IMR-90 (cell line): Measurements from ENCODE around the gene CRYBG2. TPM values are rescaled to one million over a fixed set of nuclear protein-coding genes. Genes with fewer than 3 reads are reported as not detected.

ENCODE experiments used
- ATAC-seq: fragments of 200-7000 bp; cut with Tn5 transposase; 2 replicates; pipeline ENCODE4 v1.9.1; 2020; ENCODE audit warnings: low read depth, mild to moderate bottlenecking, moderate library complexity
- BruUV-seq: library from RNA; stranded (reverse); fragments of 400-500 nt; replicated peaks from 2 replicates; lab custom pipeline; 2021; lab: Mats Ljungman, UMichigan
- CTCF ChIA-PET: fragments of 300-600 bp; formaldehyde crosslinking; extraction: SDS; loops from one replicate; lab custom pipeline; 2021; ENCODE audit warnings: antibody characterized with exemption; lab: Yijun Ruan, JAX
- POLR2A ChIA-PET: fragments of 300-600 bp; sonication (Branson Sonifier 250); formaldehyde crosslinking; loops from one replicate; lab custom pipeline; 2022; ENCODE audit warnings: antibody characterized with exemption; ENCODE audit not compliant: unreplicated experiment; lab: Charles Lee
- DNase-seq: peaks from one replicate; pipeline ENCODE4 v3.0.0; 2013
- H2AFZ ChIP-seq: replicated peaks from 2 replicates; pipeline ENCODE3; 2013; ENCODE audit warnings: low read length, mild to moderate bottlenecking; ENCODE audit not compliant: poor library complexity
- H2AK5ac ChIP-seq: 2 replicates; pipeline ENCODE4 v1.6.1; 2013; ENCODE audit warnings: low read depth, low read length, inconsistent platforms
- H2AK9ac ChIP-seq: replicated peaks from 2 replicates; pipeline ENCODE3; 2013; ENCODE audit warnings: mild to moderate bottlenecking, low read depth, low read length, moderate library complexity; ENCODE audit not compliant: poor library complexity
- H2BK120ac ChIP-seq: 2 replicates; pipeline ENCODE4 v1.6.1; 2013; ENCODE audit warnings: low read depth, low read length, inconsistent platforms
- H2BK15ac ChIP-seq: 3 replicates; pipeline ENCODE4 v1.6.1; 2013; ENCODE audit warnings: low read depth, low read length, inconsistent platforms
- H2BK20ac ChIP-seq: 2 replicates; pipeline ENCODE4 v1.6.1; 2013; ENCODE audit warnings: low read depth, mild to moderate bottlenecking, inconsistent platforms, low read length, moderate library complexity
- H2BK5ac ChIP-seq: 2 replicates; pipeline ENCODE4 v1.6.1; 2013; ENCODE audit warnings: mild to moderate bottlenecking, low read depth, low read length, inconsistent platforms; ENCODE audit not compliant: poor library complexity, severe bottlenecking
- H3K14ac ChIP-seq: replicated peaks from 2 replicates; pipeline ENCODE4 v1.6.1; 2013; ENCODE audit warnings: low read depth, low read length, inconsistent platforms
- H3K18ac ChIP-seq: 2 replicates; pipeline ENCODE4 v1.6.1; 2013; ENCODE audit warnings: low read depth, low read length, control low read depth
- H3K23ac ChIP-seq: 2 replicates; pipeline ENCODE4 v1.6.1; 2013; ENCODE audit warnings: low read depth, low read length, inconsistent platforms
- H3K27ac ChIP-seq: 2 replicates; pipeline ENCODE4 v1.5.1; 2013; ENCODE audit warnings: mild to moderate bottlenecking, control low read depth, low read length; ENCODE audit not compliant: insufficient read depth
- H3K27me3 ChIP-seq: 2 replicates; pipeline ENCODE4 v1.6.1; 2013; ENCODE audit warnings: low read length; ENCODE audit not compliant: control insufficient read depth, insufficient read depth
- H3K36me3 ChIP-seq: 2 replicates; pipeline ENCODE4 v1.6.1; 2013; ENCODE audit warnings: low read length, mixed read lengths; ENCODE audit not compliant: control insufficient read depth, insufficient read depth
- H3K4ac ChIP-seq: 2 replicates; pipeline ENCODE4 v1.6.1; 2013; ENCODE audit warnings: low read depth, low read length, inconsistent platforms
- H3K4me1 ChIP-seq: 2 replicates; pipeline ENCODE4 v1.6.1; 2013; ENCODE audit warnings: low read length, mixed read lengths; ENCODE audit not compliant: control insufficient read depth, insufficient read depth
- H3K4me2 ChIP-seq: 2 replicates; pipeline ENCODE4 v1.6.1; 2013; ENCODE audit warnings: low read depth, mild to moderate bottlenecking, control low read depth, low read length, moderate library complexity
- H3K4me3 ChIP-seq: 2 replicates; pipeline ENCODE4 v1.5.1; 2013; ENCODE audit warnings: low read depth, mild to moderate bottlenecking, control low read depth, low read length, moderate library complexity; ENCODE audit not compliant: insufficient read depth
- H3K56ac ChIP-seq: 2 replicates; pipeline ENCODE4 v1.6.1; 2013; ENCODE audit warnings: low read length, inconsistent platforms; ENCODE audit not compliant: insufficient read depth; ENCODE audit errors: extremely low read depth
- H3K79me1 ChIP-seq, 2 experiments: 2 replicates each; pipeline ENCODE4 v1.6.1; 2013; ENCODE audit warnings: low read length in 2 of 2, inconsistent platforms in 1 of 2, low read depth in 1 of 2
- H3K9ac ChIP-seq: 2 replicates; pipeline ENCODE4 v1.6.1; 2013; ENCODE audit warnings: low read depth, low read length, control low read depth
- H3K9me1 ChIP-seq: 2 replicates; pipeline ENCODE4 v1.6.1; 2013; ENCODE audit warnings: low read length, inconsistent platforms; ENCODE audit not compliant: insufficient read depth
- H3K9me3 ChIP-seq: 2 replicates; pipeline ENCODE4 v1.6.1; 2013; ENCODE audit warnings: low read length; ENCODE audit not compliant: control insufficient read depth, insufficient read depth
- H4K20me1 ChIP-seq: 2 replicates; pipeline ENCODE4 v1.6.1; 2013; ENCODE audit warnings: low read length, inconsistent platforms; ENCODE audit not compliant: insufficient read depth
- H4K5ac ChIP-seq: 2 replicates; pipeline ENCODE4 v1.6.1; 2013; ENCODE audit warnings: mild to moderate bottlenecking, low read depth, low read length, control low read depth
- H4K8ac ChIP-seq, 2 experiments: 2 replicates each; pipeline ENCODE4 v1.6.1; 2013; ENCODE audit warnings: low read depth in 2 of 2, low read length in 2 of 2, control low read depth in 1 of 2, inconsistent platforms in 1 of 2
- H4K91ac ChIP-seq: 2 replicates; pipeline ENCODE4 v1.6.1; 2013; ENCODE audit warnings: low read depth, low read length, inconsistent platforms; ENCODE audit not compliant: insufficient read depth
- BHLHE40 ChIP-seq: fragments of 150-350 bp; IDR thresholded peaks from 2 replicates; pipeline ENCODE4 v1.6.1; 2016; ENCODE audit warnings: mild to moderate bottlenecking, low read depth, low read length
- CEBPB ChIP-seq: IDR thresholded peaks from 2 replicates; pipeline ENCODE4 v1.6.1; 2012; ENCODE audit warnings: low read depth, low read length, improper control_type of control experiment
- CHD1 ChIP-seq: IDR thresholded peaks from 2 replicates; pipeline ENCODE4 v1.6.1; 2012; ENCODE audit warnings: low read depth, low read length, improper control_type of control experiment
- FOS ChIP-seq: fragments of 150-350 bp; IDR thresholded peaks from 2 replicates; pipeline ENCODE4 v1.6.1; 2016; ENCODE audit warnings: low read depth, low read length
- MAFK ChIP-seq: IDR thresholded peaks from 2 replicates; pipeline ENCODE4 v1.6.1; 2012; ENCODE audit warnings: low read depth, low read length, improper control_type of control experiment
- MAZ ChIP-seq: IDR thresholded peaks from 2 replicates; pipeline ENCODE4 v1.6.1; 2012; ENCODE audit warnings: low read depth, mild to moderate bottlenecking, low read length, improper control_type of control experiment, moderate library complexity, borderline replicate concordance
- MXI1 ChIP-seq: IDR thresholded peaks from 2 replicates; pipeline ENCODE4 v1.6.1; 2012; ENCODE audit warnings: low read depth, mild to moderate bottlenecking, low read length, moderate library complexity, borderline replicate concordance
- NFE2L2 ChIP-seq: fragments of 150-350 bp; IDR thresholded peaks from 2 replicates; pipeline ENCODE4 v1.6.1; 2016; ENCODE audit warnings: low read depth, mild to moderate bottlenecking, low read length
- POLR2A ChIP-seq: IDR thresholded peaks from 2 replicates; pipeline ENCODE4 v1.6.1; 2012; ENCODE audit warnings: mild to moderate bottlenecking, low read depth, low read length
- RAD21 ChIP-seq: IDR thresholded peaks from 2 replicates; pipeline ENCODE4 v1.6.1; 2012; ENCODE audit warnings: low read length, improper control_type of control experiment
- RCOR1 ChIP-seq: IDR thresholded peaks from 2 replicates; pipeline ENCODE4 v1.6.1; 2012; ENCODE audit warnings: mild to moderate bottlenecking, low read length, improper control_type of control experiment; ENCODE audit not compliant: insufficient replicate concordance
- RFX5 ChIP-seq: IDR thresholded peaks from 2 replicates; pipeline ENCODE4 v1.8.0; 2012; ENCODE audit warnings: low read depth, mild to moderate bottlenecking, low read length, moderate library complexity
- SMC3 ChIP-seq: fragments of 150-350 bp; IDR thresholded peaks from 2 replicates; pipeline ENCODE4 v1.6.1; 2016; ENCODE audit warnings: low read depth, mild to moderate bottlenecking, antibody characterized with exemption, low read length, moderate library complexity
- WGBS, 2 experiments: methylation state at CpG; one replicate each; pipeline versions ENCODE4 v1.1.5 to v1.1.7; 2013; ENCODE audit warnings: missing lambda C conversion rate in 2 of 2; ENCODE audit not compliant: insufficient read length in 1 of 2; ENCODE audit errors: extremely low coverage in 2 of 2; 5-methylcytosine and 5-hydroxymethylcytosine counted together
- dilution Hi-C: fragments of 300-500 bp; cut with HindIII; formaldehyde crosslinking; loops from one replicate; pipeline ENCODE4 v1.14.3; 2018; ENCODE audit warnings: low sequenced_read_pairs; ENCODE audit not compliant: unreplicated experiment
- in situ Hi-C: fragments of 300-500 bp; cut with MboI; formaldehyde crosslinking; loops from 3 replicates; pipeline ENCODE4 v1.14.3; 2019; ENCODE audit warnings: low sequenced_read_pairs, inconsistent platforms, mixed read lengths
- intact Hi-C: fragments of 100-400 bp; cut with micrococcal nuclease; formaldehyde crosslinking; loops from 2 replicates; pipeline ENCODE4 v1.10.0; 2022
- polyA plus RNA-seq, 3 experiments: library from polyadenylated mRNA; depleted of rRNA; stranded (reverse); fragments of >200 nt; gene quantifications; 2 replicates each; pipeline ENCODE4 v1.2.3, GENCODE V29; 2012; ENCODE audit warnings: low replicate concordance in 1 of 3
- total RNA-seq: library from RNA; depleted of rRNA; stranded (reverse); fragments of >200 nt; gene quantifications from 2 replicates; pipeline ENCODE4 v1.2.3, GENCODE V29; 2012
- TF ChIP-seq, protein P1 (sequence below): conservative IDR thresholded peaks from 2 replicates; pipeline ENCODE4 v1.5.1; 2012; ENCODE audit warnings: mild to moderate bottlenecking, low read depth, low read length, improper control_type of control experiment
- TF ChIP-seq, protein P2 (sequence below): fragments of 150-350 bp; IDR thresholded peaks from 2 replicates; pipeline ENCODE4 v1.6.1; 2016; ENCODE audit warnings: low read depth, mild to moderate bottlenecking, low read length, moderate library complexity, borderline replicate concordance
- TF ChIP-seq, protein P3 (sequence below): fragments of 150-350 bp; IDR thresholded peaks from 2 replicates; pipeline ENCODE4 v1.6.1; 2017; ENCODE audit warnings: mild to moderate bottlenecking, antibody characterized with exemption, low read length, low read depth

The CRYBG2 gene
- total and polyA plus RNA-seq, 2 of the 4 experiments (the other 2 are of a cell fraction) = not detected

DNA sequence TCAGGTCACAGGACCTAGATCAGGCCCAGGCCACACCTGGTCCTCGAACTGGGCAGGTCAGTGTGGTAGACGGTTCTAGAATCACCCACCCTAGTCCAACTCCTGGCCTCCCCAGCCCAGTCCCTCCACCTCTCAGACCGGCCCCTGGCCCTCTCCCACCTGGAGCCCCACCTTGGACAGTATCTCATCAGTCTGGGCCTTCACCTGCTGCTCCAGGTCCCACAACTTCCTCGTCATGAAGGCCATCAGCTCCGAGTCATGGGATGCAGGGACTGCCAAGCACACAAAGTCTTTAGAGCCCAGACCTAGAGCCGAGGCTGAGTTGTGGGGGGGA is 56.2 kb downstream of the CRYBG2 start:
- Histone ChIP-seq H2AK9ac (peak overlapping the region; percentile 23), H4K5ac (peak overlapping the region; percentile 38; the same call in 1 of the 2 replicates), H3K9ac (no peak overlapping the region), H2BK120ac (peak overlapping the region; percentile 84), H2AK5ac (0 out of 2 replicates have a peak overlapping the region, but pooled peaks have one; percentile 61), H4K91ac (peak overlapping the region; percentile 45; the same call in 1 of the 2 replicates), H3K23ac (peak overlapping the region; percentile 83; the same call in 1 of the 2 replicates), H4K8ac (peak overlapping the region; percentile 16 to 63; a peak in 3 of 4 replicates), H3K9me3 (no peaks in the 10 kb centered on the region), H3K14ac (peak overlapping the region; percentile 82), H3K9me1 (peaks cover 22% of the 10 kb centered on the region), H2BK5ac (peak overlapping the region; percentile 17), H4K20me1 (no peaks in the 10 kb centered on the region), H3K4ac (peak overlapping the region; percentile 76), H2AFZ (no peak overlapping the region), H3K27me3 (no peaks in the 10 kb centered on the region), H2BK15ac (peak overlapping the region; percentile 20; the same call in 1 of the 3 replicates), H3K4me3 (no peak overlapping the region), H3K56ac (no peak overlapping the region), H3K36me3 (no peaks in the 10 kb centered on the region; the same call in 1 of the 2 replicates), H3K79me1 (peaks cover 4 to 33% of the 10 kb centered on the region in 2 experiments; a peak in 3 of 4 replicates), H3K18ac (peak overlapping the region; percentile 26; the same call in 1 of the 2 replicates), H2BK20ac (peak overlapping the region; percentile 66; the same call in 1 of the 2 replicates), H3K4me1 (peaks cover 10% of the 10 kb centered on the region), H3K27ac (no peak overlapping the region; the same call in 1 of the 2 replicates), H3K4me2 (no peak overlapping the region)
- TF ChIP-seq MXI1 = no peak
- TF ChIP-seq CEBPB = no peak
- no peak for TF ChIP-seq RFX5
- TF ChIP-seq POLR2A = no peak
- no peak for TF ChIP-seq CHD1
- no peak for TF ChIP-seq RAD21
- no peak for TF ChIP-seq NFE2L2
- no peak for TF ChIP-seq RCOR1
- no peak for TF ChIP-seq SMC3
- TF ChIP-seq, protein P1, sequence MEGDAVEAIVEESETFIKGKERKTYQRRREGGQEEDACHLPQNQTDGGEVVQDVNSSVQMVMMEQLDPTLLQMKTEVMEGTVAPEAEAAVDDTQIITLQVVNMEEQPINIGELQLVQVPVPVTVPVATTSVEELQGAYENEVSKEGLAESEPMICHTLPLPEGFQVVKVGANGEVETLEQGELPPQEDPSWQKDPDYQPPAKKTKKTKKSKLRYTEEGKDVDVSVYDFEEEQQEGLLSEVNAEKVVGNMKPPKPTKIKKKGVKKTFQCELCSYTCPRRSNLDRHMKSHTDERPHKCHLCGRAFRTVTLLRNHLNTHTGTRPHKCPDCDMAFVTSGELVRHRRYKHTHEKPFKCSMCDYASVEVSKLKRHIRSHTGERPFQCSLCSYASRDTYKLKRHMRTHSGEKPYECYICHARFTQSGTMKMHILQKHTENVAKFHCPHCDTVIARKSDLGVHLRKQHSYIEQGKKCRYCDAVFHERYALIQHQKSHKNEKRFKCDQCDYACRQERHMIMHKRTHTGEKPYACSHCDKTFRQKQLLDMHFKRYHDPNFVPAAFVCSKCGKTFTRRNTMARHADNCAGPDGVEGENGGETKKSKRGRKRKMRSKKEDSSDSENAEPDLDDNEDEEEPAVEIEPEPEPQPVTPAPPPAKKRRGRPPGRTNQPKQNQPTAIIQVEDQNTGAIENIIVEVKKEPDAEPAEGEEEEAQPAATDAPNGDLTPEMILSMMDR = no peak
- TF ChIP-seq, protein P2, sequence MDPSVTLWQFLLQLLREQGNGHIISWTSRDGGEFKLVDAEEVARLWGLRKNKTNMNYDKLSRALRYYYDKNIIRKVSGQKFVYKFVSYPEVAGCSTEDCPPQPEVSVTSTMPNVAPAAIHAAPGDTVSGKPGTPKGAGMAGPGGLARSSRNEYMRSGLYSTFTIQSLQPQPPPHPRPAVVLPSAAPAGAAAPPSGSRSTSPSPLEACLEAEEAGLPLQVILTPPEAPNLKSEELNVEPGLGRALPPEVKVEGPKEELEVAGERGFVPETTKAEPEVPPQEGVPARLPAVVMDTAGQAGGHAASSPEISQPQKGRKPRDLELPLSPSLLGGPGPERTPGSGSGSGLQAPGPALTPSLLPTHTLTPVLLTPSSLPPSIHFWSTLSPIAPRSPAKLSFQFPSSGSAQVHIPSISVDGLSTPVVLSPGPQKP = no peak
- no peak for TF ChIP-seq BHLHE40
- no peak for TF ChIP-seq MAZ
- TF ChIP-seq MAFK = no peak
- TF ChIP-seq FOS = no peak
- TF ChIP-seq, protein P3, sequence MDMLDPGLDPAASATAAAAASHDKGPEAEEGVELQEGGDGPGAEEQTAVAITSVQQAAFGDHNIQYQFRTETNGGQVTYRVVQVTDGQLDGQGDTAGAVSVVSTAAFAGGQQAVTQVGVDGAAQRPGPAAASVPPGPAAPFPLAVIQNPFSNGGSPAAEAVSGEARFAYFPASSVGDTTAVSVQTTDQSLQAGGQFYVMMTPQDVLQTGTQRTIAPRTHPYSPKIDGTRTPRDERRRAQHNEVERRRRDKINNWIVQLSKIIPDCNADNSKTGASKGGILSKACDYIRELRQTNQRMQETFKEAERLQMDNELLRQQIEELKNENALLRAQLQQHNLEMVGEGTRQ = no peak
- BruUV-seq = no TSS peak
- in situ Hi-C loops (no loop called here), dilution Hi-C loops (no loop called here), intact Hi-C loops (no loop called here)
- ChIA-PET CTCF (no interaction called here), POLR2A (no interaction called here)
- WGBS, 2 experiments = 100% methylated on average over 1 of the region's 6 CpGs; no CpG with 5 or more reads in 1 of the 2 experiments
- ATAC-seq = no peak
- DNase-seq = no peak
